K562 (cell line): ENCODE results near the gene TBRG4. TPM values are rescaled to one million over a fixed set of nuclear protein-coding genes. Genes with fewer than 3 reads are reported as not detected.

Source experiments
- ATAC-seq: fragments of 200-7000 bp; cut with Tn5 transposase; 3 replicates; pipeline ENCODE4 v1.9.1; 2020; ENCODE audit warnings: moderate library complexity
- BruUV-seq: library from RNA; stranded (reverse); fragments of 400-500 nt; replicated peaks from 2 replicates; lab custom pipeline; 2021; lab: Mats Ljungman, UMichigan
- CTCF ChIA-PET: fragments of 300-600 bp; formaldehyde crosslinking; extraction: SDS; loops from one replicate; lab custom pipeline; 2021; ENCODE audit warnings: low intra/inter-chr PET ratio; lab: Yijun Ruan, JAX
- POLR2A ChIA-PET: fragments of 300-600, 350-650 bp; sonication (Branson Sonifier 250); formaldehyde crosslinking; extraction: SDS; loops from one replicate; lab custom pipeline; 2021; ENCODE audit warnings: antibody characterized with exemption, inconsistent platforms; lab: Yijun Ruan, JAX
- DNase-seq, 4 experiments: peaks; one replicate each; pipeline versions ENCODE4 v3.0.0 to v3.0.0-alpha.2; 2011 to 2018; ENCODE audit warnings: low spot score in 3 of 4, mixed read lengths in 3 of 4; ENCODE audit errors: extremely low read depth in 1 of 4
- FAIRE-seq: peaks from 2 replicates; lab custom pipeline; 2011; peaks lifted over from hg19 to GRCh38; lab: Jason Lieb, UNC
- H2AFZ ChIP-seq: 2 replicates; pipeline ENCODE4 v1.6.0; 2011; ENCODE audit warnings: low read depth, low read length, control low read depth, inconsistent platforms
- H3K27ac ChIP-seq: fragments of 200-600 bp; 3 replicates; pipeline ENCODE4 v1.8.0; 2011; ENCODE audit warnings: low read depth, mild to moderate bottlenecking, control low read depth, inconsistent platforms, low read length, moderate library complexity, mixed read lengths; ENCODE audit errors: extremely low read depth
- H3K27me3 ChIP-seq, 2 experiments: fragments of 300-600 bp in 1 of 2; 2 replicates in 1 of 2; 3 replicates in 1 of 2; pipeline versions ENCODE4 v1.6.0 to v1.8.0; 2011; ENCODE audit warnings: inconsistent platforms in 2 of 2, low read length in 2 of 2, mild to moderate bottlenecking in 1 of 2, mixed read lengths in 1 of 2, moderate library complexity in 1 of 2; ENCODE audit not compliant: control insufficient read depth in 2 of 2, insufficient read depth in 2 of 2
- H3K36me3 ChIP-seq: fragments of 300-600 bp; 3 replicates; pipeline ENCODE4 v1.8.0; 2011; ENCODE audit warnings: mild to moderate bottlenecking, low read length, inconsistent platforms; ENCODE audit not compliant: control insufficient read depth, insufficient read depth
- H3K4me1 ChIP-seq, 2 experiments: fragments of 200-600 bp in 1 of 2; replicated peaks in 1 of 2; 2 replicates in 1 of 2; 3 replicates in 1 of 2; pipeline versions ENCODE4 v1.5.1 to v1.8.0; 2011; ENCODE audit warnings: inconsistent platforms in 2 of 2, low read length in 2 of 2, mild to moderate bottlenecking in 1 of 2, mixed read lengths in 1 of 2, moderate library complexity in 1 of 2; ENCODE audit not compliant: control insufficient read depth in 2 of 2, insufficient read depth in 2 of 2
- H3K4me2 ChIP-seq: 2 replicates; pipeline ENCODE4 v1.6.1; 2011; ENCODE audit warnings: low read length, control low read depth, inconsistent platforms, mixed read lengths; ENCODE audit not compliant: insufficient read depth
- H3K4me3 ChIP-seq: fragments of 200-600 bp; sonication (generic), shearing (Covaris generic); 2 replicates; pipeline ENCODE4 v1.5.1; 2016; ENCODE audit warnings: control low read depth, inconsistent platforms
- H3K79me2 ChIP-seq: fragments of 200-600 bp; 3 replicates; pipeline ENCODE4 v1.8.0; 2011; ENCODE audit warnings: low read length, inconsistent platforms; ENCODE audit not compliant: control insufficient read depth, insufficient read depth
- H3K9ac ChIP-seq, 2 experiments: 2 replicates each; pipeline versions ENCODE4 v1.6.0 to v1.6.1; 2011; ENCODE audit warnings: low read depth in 2 of 2, low read length in 2 of 2, control low read depth in 1 of 2, inconsistent platforms in 1 of 2, mild to moderate bottlenecking in 1 of 2, mixed read lengths in 1 of 2; ENCODE audit not compliant: insufficient read depth in 1 of 2
- H3K9me1 ChIP-seq: one replicate; pipeline ENCODE4 v1.6.0; 2011; ENCODE audit warnings: inconsistent platforms, mild to moderate bottlenecking, low read length, moderate library complexity; ENCODE audit not compliant: control insufficient read depth, insufficient read depth
- H3K9me3 ChIP-seq: replicated peaks from 2 replicates; pipeline ENCODE4 v1.5.1; 2011; ENCODE audit warnings: low read depth, low read length, inconsistent platforms; ENCODE audit not compliant: control insufficient read depth, insufficient read depth
- H4K20me1 ChIP-seq: replicated peaks from 2 replicates; pipeline ENCODE4 v1.6.1; 2011; ENCODE audit warnings: low read length, inconsistent platforms, mixed read lengths; ENCODE audit not compliant: control insufficient read depth, insufficient read depth
- SAFB2 ChIP-seq: fragments of 200-400 bp; formaldehyde crosslinking; IDR thresholded peaks from 2 replicates; pipeline ENCODE4 v1.6.1; 2018; ENCODE audit warnings: borderline replicate concordance, low read length, low read depth, moderate library complexity; ENCODE audit not compliant: severe bottlenecking
- ZZZ3 ChIP-seq: fragments of 450-650 bp; IDR thresholded peaks from 2 replicates; pipeline ENCODE4 v1.6.1; 2016; ENCODE audit warnings: antibody characterized with exemption, mild to moderate bottlenecking, moderate library complexity
- WGBS: fragments of 100-300 bp; shearing (Covaris generic); methylation state at CpG from one replicate; pipeline ENCODE4 v1.1.6; 2016; ENCODE audit warnings: low coverage, mixed read lengths; ENCODE audit not compliant: insufficient coverage; ENCODE audit errors: missing lambda C conversion rate; 5-methylcytosine and 5-hydroxymethylcytosine counted together
- in situ Hi-C: fragments of 300-500 bp; cut with MboI; formaldehyde crosslinking; loops from 4 replicates; pipeline ENCODE4 v1.15.0; 2018; ENCODE audit warnings: inconsistent platforms, mixed read lengths
- intact Hi-C: fragments of 100-400 bp; cut with micrococcal nuclease; formaldehyde crosslinking; loops from 2 replicates; pipeline ENCODE4 v1.14.2; 2022
- polyA plus RNA-seq, 8 experiments: library from polyadenylated mRNA; depleted of rRNA in 4 of 8; stranded (reverse) in 5 of 8; unstranded in 3 of 8; fragments of >200 nt; fragmentation: Nextera tagmentation in 2 of 8; fragmentation: Illumina TruSeq in 1 of 8; extraction: Ambion mirVana in 2 of 8; extraction: Trizol in 1 of 8; gene quantifications; 2 replicates each; pipeline versions ENCODE4 v1.2.1 to v1.2.3, GENCODE V29; 2011 to 2014; ENCODE audit warnings: inconsistent platforms in 1 of 8, missing spikeins in 1 of 8
- total RNA-seq, 7 experiments: library from RNA; depleted of rRNA in 6 of 7; stranded (reverse); fragments of >200 nt in 6 of 7; fragmentation: Illumina TruSeq in 2 of 7; extraction: Trizol in 2 of 7; gene quantifications; 2 replicates each; pipeline versions ENCODE4 v1.2.1 to v1.2.3, GENCODE V29; 2011 to 2021; ENCODE audit warnings: low replicate concordance in 1 of 7
- TF ChIP-seq, protein P1 (sequence below): fragments of 200-800 bp; sonication (Bioruptor generic); IDR thresholded peaks from 2 replicates; pipeline ENCODE4 v1.6.1; 2017; ENCODE audit warnings: missing genetic modification characterization, missing compliant biosample characterization
- TF ChIP-seq, protein P2 (sequence below), 2 experiments: fragments of 450-650 bp; formaldehyde crosslinking in 1 of 2; IDR thresholded peaks; 2 replicates each; pipeline versions ENCODE4 v1.4.0 to v1.6.1; 2014 to 2020; ENCODE audit warnings: mild to moderate bottlenecking in 2 of 2, borderline replicate concordance in 1 of 2, low read depth in 1 of 2

TBRG4 gene
- total and polyA plus RNA-seq, 9 of the 15 experiments (the other 6 are each of a cell fraction or from before 2014, with no cell fraction given) = 11.2 to 322 (median 216) TPM

DNA sequence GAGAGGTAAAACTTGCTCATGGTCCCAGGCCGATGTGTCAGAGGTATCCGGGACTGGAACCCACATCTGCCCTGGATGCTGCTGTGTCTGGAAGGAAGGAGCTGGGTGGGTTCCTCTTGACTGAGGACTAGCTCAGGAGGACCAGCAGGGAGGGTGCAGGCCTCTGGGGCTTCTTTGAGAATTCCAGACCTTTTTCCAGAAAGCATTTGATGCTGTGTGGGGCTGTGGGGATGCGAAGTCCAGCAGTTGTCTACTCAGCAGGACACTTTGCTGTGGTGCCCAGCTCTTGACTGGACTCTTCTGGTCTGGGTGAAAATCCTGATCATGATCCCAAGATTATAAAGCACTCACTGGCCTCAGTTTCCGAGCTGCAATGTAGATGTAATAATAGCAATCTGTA is 47.8 kb upstream of the TBRG4 start:
- TF ChIP-seq, protein P1, sequence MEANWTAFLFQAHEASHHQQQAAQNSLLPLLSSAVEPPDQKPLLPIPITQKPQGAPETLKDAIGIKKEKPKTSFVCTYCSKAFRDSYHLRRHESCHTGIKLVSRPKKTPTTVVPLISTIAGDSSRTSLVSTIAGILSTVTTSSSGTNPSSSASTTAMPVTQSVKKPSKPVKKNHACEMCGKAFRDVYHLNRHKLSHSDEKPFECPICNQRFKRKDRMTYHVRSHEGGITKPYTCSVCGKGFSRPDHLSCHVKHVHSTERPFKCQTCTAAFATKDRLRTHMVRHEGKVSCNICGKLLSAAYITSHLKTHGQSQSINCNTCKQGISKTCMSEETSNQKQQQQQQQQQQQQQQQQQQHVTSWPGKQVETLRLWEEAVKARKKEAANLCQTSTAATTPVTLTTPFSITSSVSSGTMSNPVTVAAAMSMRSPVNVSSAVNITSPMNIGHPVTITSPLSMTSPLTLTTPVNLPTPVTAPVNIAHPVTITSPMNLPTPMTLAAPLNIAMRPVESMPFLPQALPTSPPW (CRISPR knock-in tag) = no peak
- POLR2A ChIA-PET = interaction anchor here (0.8 kb wide), 2 partner anchors 160 to 278 kb away, joined by 3 read pairs; no protein-coding TSS in a partner anchor
- in situ Hi-C loops = loop anchor here (25.0 kb wide), 1 partner anchor 703 kb away; the partner anchor contains the start of gene CCDC201

DNA sequence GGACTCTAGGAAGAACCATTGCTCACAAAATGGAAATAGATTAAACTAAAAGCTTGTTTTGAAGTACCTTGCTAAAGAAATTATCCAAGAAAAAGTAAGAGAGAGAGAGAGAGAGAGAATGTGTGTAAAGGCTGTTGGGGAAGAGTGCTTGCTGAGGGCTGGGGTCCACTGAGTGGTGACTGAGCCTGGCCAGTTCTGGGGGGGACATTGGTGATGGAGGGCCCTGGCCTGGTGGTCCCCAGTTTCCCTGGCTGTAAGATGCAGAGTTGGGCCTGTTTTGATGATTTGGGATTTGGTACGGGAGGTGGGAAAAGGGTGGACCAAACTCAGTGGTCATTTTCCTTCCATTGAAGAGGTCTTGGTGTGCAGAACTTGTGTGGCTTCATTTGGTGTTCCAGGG is 47.0 kb upstream of the TBRG4 start:
- H3K4me1 ChIP-seq = peaks cover under 1 to 11% of the 10 kb centered on the region in 2 experiments; a peak in 2 of 5 replicates
- ATAC-seq (no peak), FAIRE-seq (no peak), DNase-seq (no peak)
- no peak overlapping the region for H3K4me3 ChIP-seq
- H3K4me2 ChIP-seq = no peak overlapping the region
- H3K9me3 ChIP-seq = no peaks in the 10 kb centered on the region
- no peaks in the 10 kb centered on the region for H3K79me2 ChIP-seq
- no TSS peak for BruUV-seq
- CTCF ChIA-PET = no interaction called here
- no peak overlapping the region for H2AFZ ChIP-seq
- H4K20me1 ChIP-seq = no peaks in the 10 kb centered on the region
- H3K9ac ChIP-seq = no peak overlapping the region
- no peaks in the 10 kb centered on the region for H3K9me1 ChIP-seq
- H3K27me3 ChIP-seq = peaks cover 23 to 58% of the 10 kb centered on the region in 2 experiments; a peak in 4 of 5 replicates
- no peak overlapping the region for H3K27ac ChIP-seq
- no peaks in the 10 kb centered on the region for H3K36me3 ChIP-seq
- POLR2A ChIA-PET = interaction anchor here (0.7 to 0.8 kb wide), 2 partner anchors 277 to 365 kb away, joined by 3 read pairs; no protein-coding TSS in a partner anchor
- intact Hi-C loops = no loop called here
- WGBS = 0% methylated on average over 1 of the region's 1 CpG
- in situ Hi-C loops = loop anchor here (25.0 kb wide), 1 partner anchor 704 kb away; the partner anchor contains the start of gene CCDC201
- TF ChIP-seq SAFB2 (no peak), ZZZ3 (no peak)
- TF ChIP-seq, protein P2, sequence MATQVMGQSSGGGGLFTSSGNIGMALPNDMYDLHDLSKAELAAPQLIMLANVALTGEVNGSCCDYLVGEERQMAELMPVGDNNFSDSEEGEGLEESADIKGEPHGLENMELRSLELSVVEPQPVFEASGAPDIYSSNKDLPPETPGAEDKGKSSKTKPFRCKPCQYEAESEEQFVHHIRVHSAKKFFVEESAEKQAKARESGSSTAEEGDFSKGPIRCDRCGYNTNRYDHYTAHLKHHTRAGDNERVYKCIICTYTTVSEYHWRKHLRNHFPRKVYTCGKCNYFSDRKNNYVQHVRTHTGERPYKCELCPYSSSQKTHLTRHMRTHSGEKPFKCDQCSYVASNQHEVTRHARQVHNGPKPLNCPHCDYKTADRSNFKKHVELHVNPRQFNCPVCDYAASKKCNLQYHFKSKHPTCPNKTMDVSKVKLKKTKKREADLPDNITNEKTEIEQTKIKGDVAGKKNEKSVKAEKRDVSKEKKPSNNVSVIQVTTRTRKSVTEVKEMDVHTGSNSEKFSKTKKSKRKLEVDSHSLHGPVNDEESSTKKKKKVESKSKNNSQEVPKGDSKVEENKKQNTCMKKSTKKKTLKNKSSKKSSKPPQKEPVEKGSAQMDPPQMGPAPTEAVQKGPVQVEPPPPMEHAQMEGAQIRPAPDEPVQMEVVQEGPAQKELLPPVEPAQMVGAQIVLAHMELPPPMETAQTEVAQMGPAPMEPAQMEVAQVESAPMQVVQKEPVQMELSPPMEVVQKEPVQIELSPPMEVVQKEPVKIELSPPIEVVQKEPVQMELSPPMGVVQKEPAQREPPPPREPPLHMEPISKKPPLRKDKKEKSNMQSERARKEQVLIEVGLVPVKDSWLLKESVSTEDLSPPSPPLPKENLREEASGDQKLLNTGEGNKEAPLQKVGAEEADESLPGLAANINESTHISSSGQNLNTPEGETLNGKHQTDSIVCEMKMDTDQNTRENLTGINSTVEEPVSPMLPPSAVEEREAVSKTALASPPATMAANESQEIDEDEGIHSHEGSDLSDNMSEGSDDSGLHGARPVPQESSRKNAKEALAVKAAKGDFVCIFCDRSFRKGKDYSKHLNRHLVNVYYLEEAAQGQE (IDR thresholded peaks at IDR 0.05; ENCODE audit: borderline replicate concordance) = no peak
- TF ChIP-seq, protein P2 (CRISPR knock-in tag; IDR thresholded peaks at IDR 0.05; ENCODE audit: low read depth) = no peak

More for the DNA sequence above, 47.8 kb upstream of the TBRG4 start:
- no peak overlapping the region for H3K27ac ChIP-seq
- no peak overlapping the region for H3K9ac ChIP-seq
- no TSS peak for BruUV-seq
- H3K79me2 ChIP-seq = no peaks in the 10 kb centered on the region
- H3K4me3 ChIP-seq = no peak overlapping the region
- 4% methylated on average over 4 of the region's 4 CpGs for WGBS
- peaks cover 23 to 58% of the 10 kb centered on the region in 2 experiments; a peak in 4 of 5 replicates for H3K27me3 ChIP-seq
- CTCF ChIA-PET = no interaction called here
- no peaks in the 10 kb centered on the region for H3K9me1 ChIP-seq
- no peak overlapping the region for H2AFZ ChIP-seq
- no peaks in the 10 kb centered on the region for H3K9me3 ChIP-seq
- ATAC-seq (no peak), DNase-seq (no peak), FAIRE-seq (no peak)
- no peaks in the 10 kb centered on the region for H4K20me1 ChIP-seq
- intact Hi-C loops = no loop called here
- no peak overlapping the region for H3K4me2 ChIP-seq
- H3K4me1 ChIP-seq = peaks cover 0 to 11% of the 10 kb centered on the region in 2 experiments; a peak in 1 of 5 replicates
- no peaks in the 10 kb centered on the region for H3K36me3 ChIP-seq
